H1 (cell line): ENCODE measurements around the gene UMODL1. TPM values are rescaled to one million over a fixed set of nuclear protein-coding genes. Genes with fewer than 3 reads are reported as not detected.

ENCODE experiments used
- CTCF ChIA-PET: fragments of 300-600 bp; sonication (Branson Sonifier 250); formaldehyde crosslinking; loops from one replicate; lab custom pipeline; 2021; ENCODE audit not compliant: partially characterized antibody; lab: Charles Lee
- POLR2A ChIA-PET: fragments of 300-600 bp; sonication (Branson Sonifier 250); formaldehyde crosslinking; loops from one replicate; lab custom pipeline; 2021; ENCODE audit warnings: inconsistent platforms; ENCODE audit not compliant: partially characterized antibody; lab: Charles Lee
- DNase-seq, 2 experiments: peaks; one replicate each; pipeline versions ENCODE4 v3.0.0 to v3.0.0-alpha.2; 2010 to 2022; ENCODE audit warnings: low spot score in 2 of 2, low read depth in 1 of 2, mixed read lengths in 1 of 2
- FAIRE-seq: peaks from 2 replicates; lab custom pipeline; 2011; peaks lifted over from hg19 to GRCh38; lab: Jason Lieb, UNC
- H2AFZ ChIP-seq: 2 replicates; pipeline ENCODE4 v1.8.1; 2012; ENCODE audit warnings: low read length, inconsistent platforms
- H2AK5ac ChIP-seq: 2 replicates; pipeline ENCODE4 v1.6.1; 2013; ENCODE audit warnings: low read depth, low read length
- H2BK120ac ChIP-seq: replicated peaks from 2 replicates; pipeline ENCODE3; 2013; ENCODE audit warnings: low read depth, low read length, inconsistent platforms
- H2BK12ac ChIP-seq: 2 replicates; pipeline ENCODE4 v1.6.1; 2013; ENCODE audit warnings: low read depth, low read length
- H2BK15ac ChIP-seq: 2 replicates; pipeline ENCODE4 v1.6.1; 2013; ENCODE audit warnings: low read length
- H2BK20ac ChIP-seq: 2 replicates; pipeline ENCODE4 v1.6.1; 2013; ENCODE audit warnings: low read length
- H2BK5ac ChIP-seq: 2 replicates; pipeline ENCODE4 v1.6.1; 2013; ENCODE audit warnings: low read depth, low read length
- H3K14ac ChIP-seq: 2 replicates; pipeline ENCODE4 v1.6.1; 2013; ENCODE audit warnings: inconsistent platforms; ENCODE audit not compliant: insufficient read length
- H3K18ac ChIP-seq: 2 replicates; pipeline ENCODE4 v1.6.1; 2013; ENCODE audit warnings: low read length; ENCODE audit errors: extremely low read depth
- H3K23ac ChIP-seq: 2 replicates; pipeline ENCODE4 v1.6.1; 2013; ENCODE audit warnings: inconsistent platforms; ENCODE audit not compliant: insufficient read length
- H3K23me2 ChIP-seq: 2 replicates; pipeline ENCODE4 v1.6.1; 2013; ENCODE audit warnings: low read depth, low read length
- H3K27ac ChIP-seq: 2 replicates; pipeline ENCODE4 v1.6.1; 2011; ENCODE audit warnings: low read depth, low read length, inconsistent platforms
- H3K27me3 ChIP-seq, 4 experiments: replicated peaks in 1 of 4; 1 replicate in 1 of 4; 2 replicates in 3 of 4; pipeline versions ENCODE4 v1.6.1 to v1.8.1; 2011 to 2013; ENCODE audit warnings: low read length in 3 of 4, mild to moderate bottlenecking in 3 of 4, inconsistent platforms in 2 of 4, mixed read lengths in 2 of 4, moderate library complexity in 1 of 4; ENCODE audit not compliant: control insufficient read depth in 3 of 4, insufficient read depth in 3 of 4; ENCODE audit errors: extremely low read depth in 1 of 4
- H3K36me3 ChIP-seq, 4 experiments: 2 replicates each; pipeline versions ENCODE4 v1.6.1 to v1.8.1; 2011 to 2013; ENCODE audit warnings: mild to moderate bottlenecking in 4 of 4, low read length in 3 of 4, moderate library complexity in 2 of 4, control low read depth in 1 of 4, inconsistent platforms in 1 of 4; ENCODE audit not compliant: insufficient read depth in 4 of 4, control insufficient read depth in 2 of 4
- H3K4ac ChIP-seq: replicated peaks from 2 replicates; pipeline ENCODE3; 2013; ENCODE audit warnings: low read length, low read depth, mixed read lengths, inconsistent platforms; ENCODE audit not compliant: insufficient read length
- H3K4me1 ChIP-seq, 4 experiments: replicated peaks in 1 of 4; 1 replicate in 1 of 4; 2 replicates in 3 of 4; pipeline versions ENCODE4 v1.6.1 to v1.8.1; 2011 to 2013; ENCODE audit warnings: low read length in 3 of 4, inconsistent platforms in 2 of 4, mixed read lengths in 1 of 4; ENCODE audit not compliant: insufficient read depth in 4 of 4, control insufficient read depth in 3 of 4
- H3K4me2 ChIP-seq, 2 experiments: 2 replicates each; pipeline versions ENCODE4 v1.6.1 to v1.8.1; 2011 to 2013; ENCODE audit warnings: low read depth in 2 of 2, low read length in 2 of 2, control low read depth in 1 of 2, inconsistent platforms in 1 of 2, mild to moderate bottlenecking in 1 of 2; ENCODE audit not compliant: insufficient read depth in 1 of 2
- H3K4me3 ChIP-seq, 4 experiments: fragments of 200-600, 300-600 bp in 1 of 4; sonication (generic), shearing (Covaris generic), sonication (Bioruptor Twin) in 1 of 4; 2 replicates each; pipeline versions ENCODE4 v1.5.1 to v1.8.1; 2011 to 2016; ENCODE audit warnings: low read length in 4 of 4, low read depth in 3 of 4, control low read depth in 2 of 4, inconsistent platforms in 2 of 4, mild to moderate bottlenecking in 2 of 4, mixed read lengths in 1 of 4, moderate library complexity in 1 of 4; ENCODE audit not compliant: insufficient read depth in 2 of 4; ENCODE audit errors: extremely low read depth in 1 of 4
- H3K56ac ChIP-seq: replicated peaks from 2 replicates; pipeline ENCODE3; 2013; ENCODE audit warnings: low read depth, mild to moderate bottlenecking, mixed read lengths, low read length, inconsistent platforms; ENCODE audit not compliant: insufficient read length
- H3K79me1 ChIP-seq: 2 replicates; pipeline ENCODE4 v1.6.1; 2013; ENCODE audit warnings: low read depth, low read length, control low read depth
- H3K79me2 ChIP-seq, 2 experiments: 2 replicates each; pipeline versions ENCODE4 v1.6.1 to v1.8.1; 2012 to 2013; ENCODE audit warnings: low read length in 2 of 2, mild to moderate bottlenecking in 2 of 2, inconsistent platforms in 1 of 2; ENCODE audit not compliant: insufficient read depth in 2 of 2, control insufficient read depth in 1 of 2
- H3K9ac ChIP-seq, 4 experiments: replicated peaks in 1 of 4; 1 replicate in 1 of 4; 2 replicates in 3 of 4; pipeline versions ENCODE4 v1.6.1 to v1.8.1; 2011 to 2013; ENCODE audit warnings: low read depth in 3 of 4, low read length in 3 of 4, control low read depth in 2 of 4, mild to moderate bottlenecking in 2 of 4, moderate library complexity in 2 of 4, inconsistent platforms in 1 of 4; ENCODE audit errors: extremely low read depth in 1 of 4
- H3K9me3 ChIP-seq, 2 experiments: 2 replicates each; pipeline versions ENCODE4 v1.6.1 to v1.8.1; 2012 to 2013; ENCODE audit warnings: mild to moderate bottlenecking in 2 of 2, moderate library complexity in 2 of 2, control low read depth in 1 of 2, inconsistent platforms in 1 of 2, low read depth in 1 of 2, low read length in 1 of 2, mixed read lengths in 1 of 2; ENCODE audit not compliant: insufficient read depth in 2 of 2
- H4K20me1 ChIP-seq, 2 experiments: replicated peaks in 1 of 2; 2 replicates each; pipeline versions ENCODE3 to v1.8.1; 2011 to 2013; ENCODE audit warnings: inconsistent platforms in 2 of 2, low read length in 2 of 2, mild to moderate bottlenecking in 1 of 2; ENCODE audit not compliant: insufficient read depth in 2 of 2, control insufficient read depth in 1 of 2
- H4K5ac ChIP-seq: 2 replicates; pipeline ENCODE4 v1.6.1; 2013; ENCODE audit warnings: low read length, low read depth, mixed read lengths, inconsistent platforms; ENCODE audit not compliant: insufficient read length
- H4K8ac ChIP-seq: 2 replicates; pipeline ENCODE4 v1.8.0; 2013; ENCODE audit warnings: mild to moderate bottlenecking, moderate library complexity, low read length, inconsistent platforms; ENCODE audit not compliant: insufficient read depth; ENCODE audit errors: extremely low read depth
- H4K91ac ChIP-seq: replicated peaks from 2 replicates; pipeline ENCODE3; 2013; ENCODE audit warnings: low read length, mixed read lengths, inconsistent platforms; ENCODE audit not compliant: insufficient read length
- ATF3 ChIP-seq: IDR thresholded peaks from 2 replicates; pipeline ENCODE4 v1.6.1; 2011; ENCODE audit warnings: low read depth, mild to moderate bottlenecking, low read length; ENCODE audit not compliant: insufficient read depth
- BACH1 ChIP-seq: IDR thresholded peaks from 2 replicates; pipeline ENCODE4 v1.6.1; 2012; ENCODE audit warnings: low read length, improper control_type of control experiment
- BCL11A ChIP-seq, 2 experiments: IDR thresholded peaks; one replicate each; pipeline ENCODE4 v1.6.1; 2011; ENCODE audit warnings: low read depth in 2 of 2, low read length in 2 of 2, mild to moderate bottlenecking in 2 of 2
- CBX5 ChIP-seq: fragments of 300-800, 300-1000 bp; sonication (generic); IDR thresholded peaks from 2 replicates; pipeline ENCODE4 v1.7.1; 2016; ENCODE audit warnings: antibody characterized with exemption, low read length, low read depth
- EP300 ChIP-seq, 2 experiments: IDR thresholded peaks; 1 replicate in 1 of 2; 2 replicates in 1 of 2; pipeline ENCODE4 v1.6.1; 2011 to 2012; ENCODE audit warnings: low read depth in 2 of 2, low read length in 2 of 2, mild to moderate bottlenecking in 2 of 2, borderline replicate concordance in 1 of 2, inconsistent platforms in 1 of 2, moderate library complexity in 1 of 2
- HDAC6 ChIP-seq: IDR thresholded peaks from one replicate; pipeline ENCODE4 v1.7.1; 2012; ENCODE audit warnings: low read depth, mild to moderate bottlenecking, inconsistent platforms, low read length, moderate library complexity
- KDM5A ChIP-seq: fragments of 200-600 bp; IDR thresholded peaks from 2 replicates; pipeline ENCODE4 v1.7.1; 2012; ENCODE audit warnings: mild to moderate bottlenecking, low read length, inconsistent platforms, mixed read lengths
- SAP30 ChIP-seq: fragments of 300-600 bp; sonication (generic); IDR thresholded peaks from 2 replicates; pipeline ENCODE4 v1.7.1; 2012; ENCODE audit warnings: low read length, moderate library complexity, mild to moderate bottlenecking, inconsistent platforms; ENCODE audit not compliant: insufficient read depth, insufficient replicate concordance
- SIRT6 ChIP-seq: IDR thresholded peaks from one replicate; pipeline ENCODE4 v1.7.1; 2012; ENCODE audit warnings: low read length, inconsistent platforms
- SRF ChIP-seq: IDR thresholded peaks from 2 replicates; pipeline ENCODE4 v1.6.1; 2011; ENCODE audit warnings: mild to moderate bottlenecking, low read depth, low read length, moderate library complexity
- TAF1 ChIP-seq: IDR thresholded peaks from 2 replicates; pipeline ENCODE4 v1.6.1; 2011; ENCODE audit warnings: mild to moderate bottlenecking, low read depth, low read length
- USF2 ChIP-seq: IDR thresholded peaks from 2 replicates; pipeline ENCODE4 v1.6.1; 2011; ENCODE audit warnings: low read length, improper control_type of control experiment
- WGBS, 2 experiments: shearing (Covaris generic) in 1 of 2; methylation state at CpG; one replicate each; pipeline versions ENCODE4 v1.1.6 to v1.1.7; 2013 to 2015; ENCODE audit warnings: low lambda C conversion rate in 2 of 2, mixed read lengths in 2 of 2, inconsistent platforms in 1 of 2, low coverage in 1 of 2, missing lambda C conversion rate in 1 of 2; ENCODE audit not compliant: insufficient replicate concordance in 2 of 2, insufficient coverage in 1 of 2, insufficient read length in 1 of 2; ENCODE audit errors: extremely low coverage in 1 of 2, missing lambda C conversion rate in 1 of 2; 5-methylcytosine and 5-hydroxymethylcytosine counted together
- polyA plus RNA-seq, 7 experiments: library from polyadenylated mRNA; depleted of rRNA in 3 of 7; stranded (reverse) in 5 of 7; unstranded in 2 of 7; fragments of >200 nt in 5 of 7; fragments of 200-250 nt in 2 of 7; gene quantifications; 1 replicate in 5 of 7; 2 replicates in 1 of 7; 4 replicates in 1 of 7; pipeline versions ENCODE4 v1.2.1 to v1.2.3, GENCODE V29; 2011 to 2013; ENCODE audit warnings: missing spikeins in 2 of 7, mixed read lengths in 2 of 7
- total RNA-seq: library from RNA; stranded (reverse); fragmentation: NEBNext Ultra II Directional; extraction: Animal tissue kit (Norgen Biotek cat#: 25700); gene quantifications from 2 replicates; pipeline ENCODE4 v1.2.1, GENCODE V29; 2021

UMODL1 gene
- total and polyA plus RNA-seq, 2 of the 8 experiments (the other 6 are each of a cell fraction or from before 2014, with no cell fraction given): not detected

- H2BK15ac ChIP-seq: no peak overlapping the region
- H3K4me1 ChIP-seq: no peaks in the 10 kb centered on the region; a peak in 1 of 7 replicates
- H2BK120ac ChIP-seq: no peak overlapping the region
- WGBS, 2 experiments: 95 to 100% methylated on average over 1 of the region's 1 CpG
- ChIA-PET POLR2A (no interaction called here), CTCF (interaction anchor here (1.0 kb wide), 1 partner anchor 15 kb away, joined by 4 read pairs; no protein-coding TSS in a partner anchor)
- no peak overlapping the region for H2BK12ac ChIP-seq
- no peak overlapping the region for H3K14ac ChIP-seq
- no peaks in the 10 kb centered on the region for H3K36me3 ChIP-seq
- H3K79me2 ChIP-seq: no peaks in the 10 kb centered on the region
- peak overlapping the region; percentile 83 for H3K56ac ChIP-seq
- no peak overlapping the region for H2BK20ac ChIP-seq
- H4K5ac ChIP-seq: no peak overlapping the region
- H4K8ac ChIP-seq: no peak overlapping the region
- DNase-seq: no peak
- no peaks in the 10 kb centered on the region for H3K27me3 ChIP-seq
- H3K23me2 ChIP-seq: peaks cover 6% of the 10 kb centered on the region; the same call in 1 of the 2 replicates
- no peak overlapping the region for H2AK5ac ChIP-seq
- FAIRE-seq: no peak
- H3K4me2 ChIP-seq: no peak overlapping the region
- H2BK5ac ChIP-seq: no peak overlapping the region
- no peak overlapping the region for H3K18ac ChIP-seq
- no peak overlapping the region for H3K27ac ChIP-seq
- no peak overlapping the region for H3K4me3 ChIP-seq
- no peak overlapping the region for H3K4ac ChIP-seq
- no peak overlapping the region for H2AFZ ChIP-seq
- peaks cover 0 to 4% of the 10 kb centered on the region in 2 experiments for H4K20me1 ChIP-seq
- H4K91ac ChIP-seq: no peak overlapping the region
- no peaks in the 10 kb centered on the region for H3K9me3 ChIP-seq
- no peak overlapping the region for H3K23ac ChIP-seq
- no peaks in the 10 kb centered on the region for H3K79me1 ChIP-seq
- no peak overlapping the region for H3K9ac ChIP-seq
- TF ChIP-seq ATF3: no peak
- TF ChIP-seq BACH1: no peak
- TF ChIP-seq USF2: no peak
- no peak for TF ChIP-seq SRF
- no peak for TF ChIP-seq EP300 (IDR thresholded peaks at IDR 0.05; ENCODE audit: borderline replicate concordance in 1 of 2, low read depth in 2 of 2, low read length in 2 of 2)
- TF ChIP-seq CBX5: no peak
- no peak for TF ChIP-seq SIRT6
- no peak for TF ChIP-seq BCL11A (IDR thresholded peaks at IDR 0.05; ENCODE audit: low read depth in 2 of 2, low read length in 2 of 2)
- TF ChIP-seq KDM5A: no peak
- TF ChIP-seq TAF1: no peak
- TF ChIP-seq SAP30: no peak
- no peak for TF ChIP-seq HDAC6
Measured at GRCh38 chr21:42132183-42132582, 61.1 kb downstream of the UMODL1 start.
